Stimulated activated CD4-positive, alpha-beta T cell treated with anti-CD3 and anti-CD28 coated beads, Interleukin-2, amount 100 ng/mL, for 4 hours (primary cell): ENCODE data around the gene GALNT18.

ENCODE experiments used
- DNase-seq: peaks from one replicate; pipeline ENCODE4 v3.0.0-alpha.2; 2020; ENCODE audit warnings: low read depth

GALNT18 gene

GRCh38 chr11:11309906-11310305, 311.9 kb downstream of the GALNT18 start:
- DNase-seq: no peak

GRCh38 chr11:11308249-11308648, 313.6 kb downstream of the GALNT18 start:
- DNase-seq: no peak

GRCh38 chr11:11306855-11307254, 314.9 kb downstream of the GALNT18 start:
- no peak for DNase-seq

- DNase-seq: no peak
Measured at GRCh38 chr11:11304550-11304949, 317.3 kb downstream of the GALNT18 start.

- DNase-seq: no peak
Measured at GRCh38 chr11:11302565-11302964, 319.2 kb downstream of the GALNT18 start.

GRCh38 chr11:11301212-11301611, 320.6 kb downstream of the GALNT18 start:
- no peak for DNase-seq

- DNase-seq: no peak
Measured at GRCh38 chr11:11297578-11297977, 324.2 kb downstream of the GALNT18 start.

GRCh38 chr11:11296434-11296833, 325.4 kb downstream of the GALNT18 start:
- DNase-seq: no peak

GRCh38 chr11:11294551-11294855, 327.3 kb downstream of the GALNT18 start:
- no peak for DNase-seq

GRCh38 chr11:11293798-11294550, 327.8 kb downstream of the GALNT18 start:
- DNase-seq: no peak

GRCh38 chr11:11292839-11293238, 329.0 kb downstream of the GALNT18 start:
- DNase-seq: no peak

- DNase-seq: no peak
Measured at GRCh38 chr11:11291041-11292015, 330.5 kb downstream of the GALNT18 start.

- DNase-seq: no peak
Measured at GRCh38 chr11:11290354-11290753, 331.5 kb downstream of the GALNT18 start.

GRCh38 chr11:11289669-11290068, 332.1 kb downstream of the GALNT18 start:
- no peak for DNase-seq

GRCh38 chr11:11288972-11289616, 332.7 kb downstream of the GALNT18 start:
- no peak for DNase-seq

- no peak for DNase-seq
Measured at GRCh38 chr11:11284481-11284880, 337.3 kb downstream of the GALNT18 start.

GRCh38 chr11:11281626-11282025, 340.2 kb downstream of the GALNT18 start:
- DNase-seq: no peak

- DNase-seq: no peak
Measured at GRCh38 chr11:11280826-11281225, 341.0 kb downstream of the GALNT18 start.

- no peak for DNase-seq
Measured at GRCh38 chr11:11279956-11280689, 341.7 kb downstream of the GALNT18 start.

GRCh38 chr11:11272254-11272653, 349.6 kb downstream of the GALNT18 start:
- no peak for DNase-seq

- no peak for DNase-seq
Measured at GRCh38 chr11:11270236-11270775, 351.5 kb downstream of the GALNT18 start.

- no peak for DNase-seq
Measured at GRCh38 chr11:11268706-11269105, 353.1 kb downstream of the GALNT18 start.
